SK-N-MC (cell line): Measurements from ENCODE around the gene GOLGA7B.

Experiments used
- EZH2 ChIP-seq: fragments of 200-600 bp; sonication (generic); IDR thresholded peaks from one replicate; pipeline ENCODE4 v1.6.1; 2017; ENCODE audit warnings: antibody characterized with exemption
- FOXP2 ChIP-seq: optimal IDR thresholded peaks from 2 replicates; pipeline ENCODE3; 2011; ENCODE audit warnings: mild to moderate bottlenecking, moderate library complexity; ENCODE audit not compliant: insufficient read depth; ENCODE audit errors: extremely low read length, control extremely low read depth
- POLR2AphosphoS5 ChIP-seq: IDR thresholded peaks from 2 replicates; pipeline ENCODE4 v1.6.1; 2012; ENCODE audit warnings: mild to moderate bottlenecking, low read depth, low read length, borderline replicate concordance

DNA sequence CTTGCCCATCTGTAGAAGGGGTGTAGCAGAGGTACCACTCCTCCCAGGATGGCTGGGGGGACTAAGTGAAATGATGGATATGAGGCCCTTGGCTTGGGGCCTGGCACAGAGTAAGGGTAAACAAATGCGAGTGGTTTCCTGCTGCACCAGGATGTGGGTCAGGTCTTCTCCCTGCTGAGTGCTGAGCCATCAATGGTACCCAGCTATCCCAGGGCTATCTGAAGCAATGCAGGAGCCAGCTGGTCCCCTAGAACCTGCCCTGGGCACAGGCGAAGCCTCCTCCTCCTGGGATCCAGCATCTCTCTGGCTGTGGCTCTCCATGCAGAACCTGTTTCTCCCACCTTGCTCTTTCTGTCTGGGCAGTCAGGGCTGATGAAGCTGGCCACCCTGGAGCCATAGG is 20.9 kb upstream of the GOLGA7B start:
- TF ChIP-seq EZH2 (no peak), POLR2AphosphoS5 (no peak), FOXP2 (no peak)
